Body of pancreas (tissue), 4 donors: ENCODE data around the gene SEMA5B. TPM values are rescaled to one million over a fixed set of nuclear protein-coding genes. Genes with fewer than 3 reads are reported as not detected.

ENCODE experiments used
- ATAC-seq: fragments of 150-250 bp; one replicate; pipeline ENCODE4 v1.9.1; 2016
- DNase-seq, 4 donors: peaks; one replicate each; pipeline ENCODE4 v3.0.0-alpha.2; 2019
- H3K27ac ChIP-seq, 4 donors: fragments of 200-600 bp; sonication (generic); 1 replicate in 3 of 4; 2 replicates in 1 of 4; pipeline versions ENCODE4 v1.5.1 to v1.6.1; 2016 to 2019; ENCODE audit warnings: mild to moderate bottlenecking in 1 of 4, mixed read lengths in 1 of 4, moderate library complexity in 1 of 4
- H3K27me3 ChIP-seq, 2 donors: fragments of 200-600 bp; sonication (generic); one replicate each; pipeline ENCODE4 v1.6.0; 2016; ENCODE audit warnings: mild to moderate bottlenecking in 1 of 2
- H3K36me3 ChIP-seq, 2 donors: fragments of 200-600 bp; sonication (generic); replicated peaks in 1 of 2; 2 replicates each; pipeline ENCODE4 v1.5.1; 2016; ENCODE audit warnings: low read depth in 2 of 2; ENCODE audit not compliant: insufficient read depth in 1 of 2
- H3K4me1 ChIP-seq: fragments of 200-600 bp; sonication (generic); one replicate; pipeline ENCODE4 v1.6.0; 2016
- H3K4me3 ChIP-seq, 2 donors: fragments of 200-600 bp; sonication (generic); 1 replicate in 1 of 2; 2 replicates in 1 of 2; pipeline ENCODE4 v1.5.1; 2016 to 2019
- H3K9me3 ChIP-seq, 3 donors: fragments of 200-600 bp; sonication (generic); 1 replicate in 2 of 3; 2 replicates in 1 of 3; pipeline ENCODE4 v1.5.1; 2016
- CTCF ChIP-seq, 7 experiments: fragments of 450-650 bp in 4 of 7; fragments of 200-600 bp in 3 of 7; sonication (generic) in 3 of 7; IDR thresholded peaks; one replicate each; pipeline ENCODE4 v1.5.1; 2016 to 2019; ENCODE audit warnings: antibody characterized with exemption in 7 of 7
- POLR2A ChIP-seq, 3 donors: fragments of 450-650 bp; IDR thresholded peaks; one replicate each; pipeline ENCODE4 v1.6.1; 2016; ENCODE audit warnings: antibody characterized with exemption in 3 of 3, mild to moderate bottlenecking in 2 of 3
- WGBS, 2 donors: methylation state at CpG; one replicate each; pipeline ENCODE4 v1.1.5; 2017; 5-methylcytosine and 5-hydroxymethylcytosine counted together
- intact Hi-C: fragments of 100-400 bp; cut with DNase I; formaldehyde crosslinking; loops from one replicate; pipeline ENCODE4 v1.15.1; 2023
- total RNA-seq, 2 donors: library from RNA; depleted of rRNA; stranded (reverse); fragments of >200 nt; gene quantifications; one replicate each; pipeline ENCODE4 v1.1.0, GENCODE V29; 2016

SEMA5B gene
- total RNA-seq, 2 donors from 2014 or later, result 1.0 to 15.2 TPM

- H3K27me3 ChIP-seq, result no peaks in the 10 kb centered on the region
- H3K4me3 ChIP-seq, result no peak overlapping the region
- ATAC-seq (no peak), DNase-seq (no peak)
- H3K36me3 ChIP-seq, result no peaks in the 10 kb centered on the region
- no peak overlapping the region for H3K27ac ChIP-seq
- no peaks in the 10 kb centered on the region for H3K9me3 ChIP-seq
- intact Hi-C loops, result no loop called here
- H3K4me1 ChIP-seq, result no peaks in the 10 kb centered on the region
- TF ChIP-seq POLR2A (IDR thresholded peaks at IDR 0.05) (no peak), CTCF (IDR thresholded peaks at IDR 0.05) (no peak)
These were observed 32.5 kb upstream of the SEMA5B start for GRCh38 chr3:123060054-123060453.

- intact Hi-C loops, result no loop called here
- WGBS, 2 donors, result 68 to 74% methylated on average over 5 of the region's 5 CpGs
- Histone ChIP-seq H3K4me1 (peaks cover 2% of the 10 kb centered on the region), H3K4me3 (no peak overlapping the region), H3K27me3 (no peaks in the 10 kb centered on the region), H3K27ac (no peak overlapping the region), H3K9me3 (no peaks in the 10 kb centered on the region), H3K36me3 (no peaks in the 10 kb centered on the region)
- DNase-seq, result no peak
- no peak for TF ChIP-seq POLR2A (IDR thresholded peaks at IDR 0.05)
- TF ChIP-seq CTCF (IDR thresholded peaks at IDR 0.05), result no peak
- ATAC-seq, result no peak
These were observed 30.9 kb upstream of the SEMA5B start for GRCh38 chr3:123058505-123058904.

GRCh38 chr3:123055352-123055751 lies 27.8 kb upstream of the SEMA5B start:
- H3K27ac ChIP-seq, result no peak overlapping the region
- H3K4me1 ChIP-seq, result peaks cover 12% of the 10 kb centered on the region
- no peak for DNase-seq
- H3K27me3 ChIP-seq, result no peaks in the 10 kb centered on the region
- intact Hi-C loops, result no loop called here
- no peak overlapping the region for H3K4me3 ChIP-seq
- no peak for ATAC-seq
- H3K36me3 ChIP-seq, result no peaks in the 10 kb centered on the region
- TF ChIP-seq POLR2A (IDR thresholded peaks at IDR 0.05), result no peak
- no peak for TF ChIP-seq CTCF (IDR thresholded peaks at IDR 0.05)
- WGBS, 2 donors, result 89 to 90% methylated on average over 5 of the region's 5 CpGs
- no peaks in the 10 kb centered on the region for H3K9me3 ChIP-seq

- Histone ChIP-seq H3K36me3 (no peaks in the 10 kb centered on the region), H3K4me3 (no peak overlapping the region), H3K27ac (no peak overlapping the region), H3K4me1 (peaks cover 12% of the 10 kb centered on the region), H3K9me3 (no peaks in the 10 kb centered on the region), H3K27me3 (no peaks in the 10 kb centered on the region)
- no peak for TF ChIP-seq POLR2A (IDR thresholded peaks at IDR 0.05)
- DNase-seq, result no peak
- 81 to 91% methylated on average over 4 of the region's 4 CpGs for WGBS, 2 donors
- intact Hi-C loops, result no loop called here
- ATAC-seq, result no peak
These were observed 27.4 kb upstream of the SEMA5B start for GRCh38 chr3:123054931-123055330.

GRCh38 chr3:123054109-123054778 lies 26.7 kb upstream of the SEMA5B start:
- intact Hi-C loops, result no loop called here
- TF ChIP-seq CTCF (IDR thresholded peaks at IDR 0.05), result no peak
- no peak for TF ChIP-seq POLR2A (IDR thresholded peaks at IDR 0.05)
- Histone ChIP-seq H3K27ac (no peak overlapping the region), H3K36me3 (no peaks in the 10 kb centered on the region), H3K4me1 (peaks cover 12% of the 10 kb centered on the region), H3K4me3 (no peak overlapping the region), H3K9me3 (no peaks in the 10 kb centered on the region), H3K27me3 (no peaks in the 10 kb centered on the region)
- WGBS, 2 donors, result 81 to 89% methylated on average over 5 of the region's 5 CpGs
- ATAC-seq (no peak), DNase-seq (no peak)
